ENCODE measurements around the gene PLEKHG4B. TPM values are rescaled to one million over a fixed set of nuclear protein-coding genes. Genes with fewer than 3 reads are reported as not detected.
"Not testable (repeated sequence)": the region's sequence is repeated elsewhere in the genome, so short reads cannot be mapped to it uniquely, and the experiment has no call there.

Gene PLEKHG4B
- total RNA-seq, 1 donor from 2014 or later: 0.03 TPM

DNA sequence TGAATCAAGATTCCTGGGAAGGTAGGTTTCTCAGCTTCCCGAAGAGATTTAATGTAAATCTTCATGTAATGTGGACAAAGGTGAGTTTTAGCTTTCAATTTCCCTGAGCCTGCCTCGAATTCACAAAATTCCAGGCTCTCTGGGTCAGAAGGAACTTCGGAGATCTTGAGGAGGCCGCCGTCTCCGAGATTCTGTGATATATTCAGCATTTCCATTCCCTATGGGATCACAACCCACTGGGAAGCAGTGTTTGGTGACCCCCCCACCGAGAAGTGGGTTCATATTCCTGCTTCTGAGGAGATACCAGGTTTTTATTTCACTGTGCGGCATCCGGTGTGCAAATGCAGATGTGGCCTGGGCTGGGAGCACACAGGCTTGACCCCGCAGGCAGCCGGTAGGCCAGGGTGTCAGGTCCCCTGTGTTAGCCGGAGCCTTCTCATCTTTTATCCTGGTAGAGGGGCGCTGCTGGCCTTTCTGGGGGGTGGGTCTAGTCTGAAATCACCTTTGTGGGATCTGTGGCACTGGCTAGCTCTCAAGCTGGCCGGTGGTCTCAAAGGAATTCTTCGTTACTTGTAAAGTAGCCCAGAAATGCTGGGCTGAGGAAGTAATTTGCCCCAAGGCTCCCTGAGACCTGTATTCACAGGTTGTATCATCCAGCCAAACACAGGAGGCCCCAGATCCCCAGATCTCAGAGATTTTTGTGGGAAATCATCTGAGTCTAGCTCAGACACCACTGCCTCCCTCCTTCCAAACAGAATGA lies 1.4 kb downstream of the PLEKHG4B start:
- intact Hi-C loops (cut with DNase I): no loop called here
- peak; percentile 33 for DNase-seq (ENCODE audit: low spot score)

DNA sequence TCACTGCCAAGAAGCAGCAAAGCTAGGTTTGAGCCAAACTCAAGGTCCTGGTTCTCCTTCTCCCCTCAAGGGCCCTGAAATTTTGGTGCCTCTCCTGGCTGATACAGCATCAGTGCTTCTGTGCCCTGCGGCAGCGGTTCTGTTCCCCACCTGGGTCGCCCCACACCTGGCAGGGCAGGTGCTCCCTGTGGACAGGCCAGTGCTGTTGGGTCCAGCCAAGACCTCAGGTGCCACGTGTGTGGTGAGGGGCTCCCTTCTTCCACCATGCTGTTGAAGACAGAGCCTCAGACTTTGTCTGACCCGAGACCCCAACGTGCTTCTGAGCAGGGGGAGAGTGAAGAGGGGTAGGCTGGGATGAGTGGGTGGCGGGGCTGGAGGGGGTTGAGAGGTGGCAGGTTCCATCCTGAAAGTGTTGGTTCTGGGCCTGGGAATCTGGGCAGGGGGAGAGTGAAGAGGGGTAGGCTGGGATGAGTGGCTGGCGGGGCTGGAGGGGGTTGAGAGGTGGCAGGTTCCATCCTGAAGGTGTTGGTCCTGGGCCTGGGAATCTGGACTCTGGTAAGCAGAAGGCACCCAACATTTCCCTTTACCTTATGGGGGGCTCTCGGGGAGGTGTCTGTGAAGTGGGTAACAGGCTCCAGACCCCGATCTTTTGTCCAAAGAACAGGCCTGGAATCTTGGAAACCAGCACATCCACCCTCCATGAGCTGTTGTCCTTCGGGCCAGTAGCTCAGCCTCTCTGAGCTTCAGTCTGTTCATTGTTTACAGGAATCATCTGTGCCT lies 2.3 kb downstream of the PLEKHG4B start:
- DNase-seq (ENCODE audit: low spot score): peak; percentile 70
- intact Hi-C loops (cut with DNase I): no loop called here

DNA sequence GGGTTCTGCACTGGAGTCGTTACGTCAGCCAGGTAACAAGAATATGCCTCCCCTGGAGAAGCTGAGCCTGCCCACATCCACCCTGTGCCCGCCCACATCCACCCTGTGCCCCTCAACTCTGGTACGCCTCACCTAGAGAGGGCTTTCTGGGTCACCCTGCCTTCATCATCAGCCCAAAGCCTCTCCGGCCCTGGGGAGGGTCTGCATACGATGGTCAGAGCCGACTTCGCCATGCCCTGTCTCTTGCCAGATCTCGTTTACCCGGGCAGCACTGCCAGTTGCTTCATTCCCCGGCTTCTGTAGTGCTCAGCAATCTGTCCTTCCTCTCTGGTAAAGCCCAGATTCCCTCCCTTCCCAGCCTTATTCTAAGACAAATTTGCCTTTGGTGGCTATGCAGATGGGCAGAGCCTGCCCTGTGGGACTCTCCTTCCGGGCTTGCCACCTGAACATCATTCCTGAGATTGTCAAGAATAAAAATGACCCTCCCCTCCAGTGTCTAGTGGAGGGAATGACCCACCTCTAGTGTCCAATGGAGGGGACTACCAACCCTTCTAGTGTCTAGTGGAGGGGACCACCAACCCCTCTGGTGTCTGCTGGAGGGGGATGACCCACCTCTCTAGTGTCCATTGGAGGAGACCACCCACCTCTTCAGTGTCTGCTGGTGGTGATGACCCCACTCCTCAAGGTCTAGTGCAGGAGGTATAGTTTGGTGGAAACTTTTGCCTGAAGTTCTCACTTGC lies 3.4 kb downstream of the PLEKHG4B start:
- intact Hi-C loops (cut with DNase I): no loop called here

DNA sequence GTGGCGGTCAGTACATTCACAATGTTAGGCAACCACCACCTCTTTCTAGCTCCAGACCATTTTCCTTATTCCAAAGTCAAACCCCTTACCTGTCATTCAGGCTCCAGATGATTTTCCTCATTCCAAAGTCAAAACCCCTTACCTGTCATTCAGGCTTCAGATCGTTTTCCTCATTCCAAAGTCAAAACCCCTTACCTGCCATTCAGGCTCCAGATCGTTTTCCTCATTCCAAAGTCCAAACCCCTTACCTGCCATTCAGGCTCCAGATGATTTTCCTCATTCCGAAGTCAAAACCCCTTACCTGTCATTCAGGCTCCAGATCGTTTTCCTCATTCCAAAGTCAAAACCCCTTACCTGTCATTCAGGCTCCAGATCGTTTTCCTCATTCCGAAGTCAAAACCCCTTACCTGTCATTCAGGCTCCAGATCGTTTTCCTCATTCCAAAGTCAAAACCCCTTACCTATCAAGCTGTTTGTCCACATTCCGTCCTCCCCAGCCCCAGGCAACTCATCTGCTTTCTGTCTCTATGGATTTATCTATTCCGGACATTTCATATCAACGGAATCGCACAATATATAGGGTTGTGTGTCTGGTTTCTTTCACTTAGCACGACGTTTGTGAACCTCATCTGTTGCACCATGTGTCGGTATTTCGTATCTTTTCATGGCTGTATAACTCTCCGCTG lies 5.2 kb downstream of the PLEKHG4B start:
- DNase-seq (ENCODE audit: low spot score): no peak
- intact Hi-C loops (cut with DNase I): no loop called here

More for the DNA sequence above, 3.4 kb downstream of the PLEKHG4B start:
- DNase-seq (ENCODE audit: low spot score): peak; percentile 46

DNA sequence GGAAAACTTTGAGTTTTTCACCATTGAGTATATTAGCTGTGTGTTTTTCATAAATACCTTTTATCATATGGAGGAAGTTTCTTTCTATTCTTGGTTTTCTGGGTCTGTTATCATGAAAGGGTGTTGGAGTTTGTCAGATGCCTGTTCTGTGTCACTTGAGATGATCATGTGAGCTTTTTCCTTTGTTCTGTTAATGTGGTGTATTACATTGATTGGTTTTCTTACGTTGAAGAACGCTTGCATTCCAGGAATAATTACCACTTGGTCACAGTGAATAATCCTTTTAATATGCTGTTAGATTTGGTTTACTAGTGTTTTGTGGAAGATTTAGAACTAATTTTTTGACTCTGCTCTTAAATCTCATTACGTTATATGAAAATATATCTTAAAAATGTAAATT lies 7.8 kb downstream of the PLEKHG4B start:
- no peak for DNase-seq (ENCODE audit: low spot score)
- intact Hi-C loops (cut with DNase I): no loop called here

DNA sequence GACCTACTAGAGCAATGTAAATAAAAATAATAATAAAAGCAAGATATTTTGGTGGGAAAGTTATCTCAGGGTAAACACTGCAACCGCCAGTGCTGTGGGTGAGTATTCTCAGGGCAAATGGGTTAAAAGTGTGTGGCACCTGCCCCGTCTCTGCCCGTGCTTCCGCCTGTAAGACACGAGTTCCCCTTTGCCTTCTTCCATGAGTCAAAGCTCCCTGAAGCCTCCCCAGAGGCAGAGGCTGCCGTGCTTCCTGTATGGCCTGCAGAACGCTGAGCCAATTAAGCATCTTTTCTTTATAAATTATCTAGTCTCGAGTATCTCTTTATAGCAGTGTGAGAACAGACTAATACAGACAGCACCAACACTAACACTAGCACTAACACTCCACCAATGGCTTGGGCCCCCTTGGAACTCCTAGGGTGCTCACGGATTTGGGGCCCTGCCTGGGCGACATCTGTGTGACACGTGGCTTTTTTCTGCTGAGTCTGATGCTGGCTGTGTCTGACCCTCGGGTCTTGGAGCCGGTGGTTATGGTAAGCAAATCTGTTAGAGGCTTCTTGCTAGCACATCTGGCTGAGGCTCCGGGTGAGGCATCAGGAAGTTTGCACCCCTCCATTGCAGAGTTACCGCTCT lies 10.6 kb downstream of the PLEKHG4B start:
- DNase-seq (ENCODE audit: low spot score): peak; percentile 60
- intact Hi-C loops (cut with DNase I): no loop called here

DNA sequence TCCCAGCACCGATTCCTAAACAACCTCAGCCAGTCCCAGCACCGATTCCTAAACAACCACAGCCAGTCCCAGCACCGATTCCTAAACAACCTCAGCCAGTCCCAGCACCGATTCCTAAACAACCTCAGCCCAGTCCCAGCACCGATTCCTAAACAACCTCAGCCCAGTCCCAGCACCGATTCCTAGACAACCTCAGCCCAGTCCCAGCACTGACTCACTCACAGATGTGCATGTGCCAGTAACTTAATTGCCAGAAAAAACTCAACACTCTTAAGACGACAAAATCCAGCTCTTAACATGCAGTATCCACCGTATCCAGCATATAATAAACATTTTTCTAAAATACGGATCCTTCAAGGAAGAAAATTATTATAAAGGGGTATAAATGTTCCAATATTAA lies 12.1 kb downstream of the PLEKHG4B start:
- DNase-seq (ENCODE audit: low spot score); intact Hi-C loops (cut with DNase I): not testable (repeated sequence)

DNA sequence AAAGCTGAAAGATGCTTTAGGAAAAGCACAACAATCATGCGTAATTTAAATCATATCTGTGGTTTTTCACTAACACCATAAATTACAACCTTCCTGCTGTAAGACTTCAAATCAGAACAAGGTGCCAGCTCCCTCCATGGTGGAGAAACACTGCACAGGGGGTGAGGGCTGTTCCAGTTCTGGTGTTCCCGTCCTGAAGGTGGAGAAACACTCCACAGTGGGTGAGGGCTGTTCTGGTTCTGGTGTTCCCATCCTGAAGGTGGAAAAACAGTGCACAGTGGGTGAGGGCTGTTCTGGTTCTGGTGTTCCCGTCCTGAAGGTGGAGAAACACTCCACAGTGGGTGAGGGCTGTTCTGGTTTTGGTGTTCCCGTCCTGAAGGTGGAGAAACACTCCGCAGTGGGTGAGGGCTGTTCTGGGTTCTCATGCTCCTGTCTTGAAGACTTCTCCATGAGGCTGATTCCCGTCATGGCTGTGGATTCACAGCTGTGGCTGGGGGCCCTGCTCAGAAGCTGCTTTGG lies 12.9 kb downstream of the PLEKHG4B start:
- intact Hi-C loops (cut with DNase I): no loop called here
- peak; percentile 56 for DNase-seq (ENCODE audit: low spot score)

DNA sequence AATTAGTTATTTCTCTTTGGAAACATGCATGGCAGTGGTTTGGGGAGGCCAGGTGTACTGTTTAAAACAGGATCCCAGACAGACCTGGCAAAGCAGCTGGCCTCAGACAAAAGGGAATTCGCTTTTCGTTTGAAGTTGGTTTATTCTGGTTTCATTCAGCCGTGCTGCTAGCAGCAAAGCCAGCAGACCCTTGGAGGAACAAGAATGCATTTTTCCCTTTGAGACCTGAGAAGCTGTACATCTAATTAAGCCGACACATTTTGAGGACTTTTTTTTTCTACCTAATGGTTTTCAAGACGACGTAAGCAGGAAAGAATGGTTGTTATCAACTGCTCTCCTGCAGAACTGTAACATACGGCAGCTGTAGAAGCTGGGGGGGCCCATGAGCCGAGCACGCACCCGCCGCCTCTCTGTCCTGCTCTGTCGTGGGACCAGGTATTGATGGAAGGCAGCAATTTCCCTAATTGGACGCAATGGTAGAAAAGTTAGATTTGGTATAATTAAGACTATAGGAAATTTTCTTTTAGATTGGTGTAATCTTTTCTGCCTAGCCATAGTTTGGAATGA lies 13.6 kb downstream of the PLEKHG4B start:
- intact Hi-C loops (cut with DNase I): no loop called here
- DNase-seq (ENCODE audit: low spot score): no peak

DNA sequence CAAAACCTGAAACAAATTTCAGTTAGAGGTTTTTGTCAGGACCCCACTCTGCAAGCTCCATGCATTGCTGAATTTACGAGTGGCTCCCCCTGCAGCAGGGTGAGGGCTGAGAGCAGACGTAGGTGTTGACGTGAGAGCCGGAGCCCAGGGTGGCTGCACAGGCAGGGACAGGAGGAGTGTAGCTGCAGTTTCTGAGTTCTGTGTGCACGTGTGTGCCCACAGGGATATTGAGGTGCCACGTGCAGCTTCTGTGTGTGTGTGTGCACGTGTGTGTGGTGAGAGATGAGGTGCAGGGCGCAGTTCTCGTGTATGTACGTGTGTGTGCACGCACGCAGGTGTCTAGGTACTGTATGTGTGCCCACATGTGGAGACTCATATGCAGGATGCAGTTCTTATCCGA lies 14.6 kb downstream of the PLEKHG4B start:
- DNase-seq (ENCODE audit: low spot score): peak; percentile 39
- intact Hi-C loops (cut with DNase I): no loop called here

DNA sequence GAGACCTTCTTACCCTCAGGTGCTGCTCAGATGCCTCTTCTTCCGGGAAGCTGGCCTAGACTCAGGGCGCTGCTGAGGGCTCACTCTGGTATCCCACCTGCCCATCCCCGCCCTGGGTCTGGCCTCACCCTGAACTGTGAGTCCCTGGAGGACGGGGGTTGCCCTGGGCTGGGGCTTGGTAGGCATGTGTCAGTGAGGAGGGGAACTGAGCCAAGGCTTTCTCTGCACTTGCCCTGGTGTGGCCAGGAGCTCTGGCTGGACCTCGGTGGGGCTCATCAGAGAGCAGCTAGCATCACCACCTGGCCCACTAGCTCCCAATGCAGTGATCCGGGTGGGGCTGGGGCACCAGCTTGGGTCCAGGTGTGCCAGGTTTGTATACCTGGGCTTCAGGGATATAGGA lies 15.6 kb downstream of the PLEKHG4B start:
- intact Hi-C loops (cut with DNase I): no loop called here
- DNase-seq (ENCODE audit: low spot score): no peak

DNA sequence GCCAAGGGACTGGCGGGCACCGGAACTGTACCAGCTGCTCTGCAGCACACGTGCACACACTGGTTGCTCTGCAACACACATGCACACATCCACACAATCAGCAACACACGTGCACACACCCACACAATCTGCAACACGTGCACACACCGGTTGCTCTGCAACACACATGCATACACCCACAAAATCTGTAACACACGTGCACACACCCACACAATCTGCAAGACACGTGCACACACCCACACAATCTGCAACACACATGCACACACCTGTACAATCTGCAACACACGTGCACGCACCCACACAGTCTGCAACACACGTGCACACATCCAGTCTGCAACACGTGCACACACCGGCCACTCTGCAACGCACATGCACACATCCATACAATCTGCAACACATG lies 17.9 kb downstream of the PLEKHG4B start:
- peak; percentile 19 for DNase-seq (ENCODE audit: low spot score)
- intact Hi-C loops (cut with DNase I): no loop called here

DNA sequence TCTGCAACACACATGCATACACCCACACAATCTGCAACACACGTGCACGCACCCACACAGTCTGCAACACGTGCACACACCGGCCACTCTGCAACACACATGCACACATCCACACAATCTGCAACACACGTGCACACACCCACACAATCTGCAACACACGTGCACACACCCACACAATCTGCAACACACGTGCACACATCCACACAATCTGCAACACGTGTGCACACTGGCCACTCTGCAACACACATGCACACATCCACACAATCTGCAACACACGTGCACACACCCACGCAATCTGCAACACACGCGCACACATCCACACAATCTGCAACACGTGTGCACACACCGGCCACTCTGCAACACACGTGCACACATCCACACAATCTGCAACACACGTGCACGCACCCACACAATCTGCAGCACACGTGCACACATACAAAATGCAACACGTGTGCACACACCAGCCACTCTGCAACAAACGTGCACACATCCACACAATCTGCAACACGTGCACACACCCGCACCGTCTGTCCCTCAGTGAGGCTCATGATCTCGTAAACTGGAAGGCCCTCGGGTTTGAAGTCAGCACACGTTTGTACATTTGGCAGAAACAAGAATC lies 18.4 kb downstream of the PLEKHG4B start:
- intact Hi-C loops (cut with DNase I): no loop called here
- DNase-seq (ENCODE audit: low spot score): peak; percentile 39

DNA sequence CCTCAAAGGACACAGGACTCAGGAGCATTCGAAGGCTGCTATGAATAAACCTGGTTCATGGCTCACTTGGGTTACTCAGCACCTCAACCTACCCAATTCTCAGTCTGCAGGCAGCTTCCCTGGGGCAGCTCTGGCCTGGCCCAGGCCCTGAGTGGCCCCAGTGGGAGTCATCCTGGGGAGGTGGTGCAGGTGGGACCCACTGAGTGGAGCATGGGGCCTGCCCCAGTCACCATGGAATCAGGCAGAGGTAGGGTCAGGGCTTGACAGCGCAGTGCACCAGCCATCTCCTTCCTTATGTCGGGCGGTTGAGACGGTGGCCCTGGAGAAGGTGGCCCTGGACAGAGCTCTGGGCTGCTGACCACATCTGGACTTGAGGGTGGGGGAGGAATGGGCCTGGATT lies 19.2 kb downstream of the PLEKHG4B start:
- intact Hi-C loops (cut with DNase I): no loop called here
- DNase-seq (ENCODE audit: low spot score): peak; percentile 53

DNA sequence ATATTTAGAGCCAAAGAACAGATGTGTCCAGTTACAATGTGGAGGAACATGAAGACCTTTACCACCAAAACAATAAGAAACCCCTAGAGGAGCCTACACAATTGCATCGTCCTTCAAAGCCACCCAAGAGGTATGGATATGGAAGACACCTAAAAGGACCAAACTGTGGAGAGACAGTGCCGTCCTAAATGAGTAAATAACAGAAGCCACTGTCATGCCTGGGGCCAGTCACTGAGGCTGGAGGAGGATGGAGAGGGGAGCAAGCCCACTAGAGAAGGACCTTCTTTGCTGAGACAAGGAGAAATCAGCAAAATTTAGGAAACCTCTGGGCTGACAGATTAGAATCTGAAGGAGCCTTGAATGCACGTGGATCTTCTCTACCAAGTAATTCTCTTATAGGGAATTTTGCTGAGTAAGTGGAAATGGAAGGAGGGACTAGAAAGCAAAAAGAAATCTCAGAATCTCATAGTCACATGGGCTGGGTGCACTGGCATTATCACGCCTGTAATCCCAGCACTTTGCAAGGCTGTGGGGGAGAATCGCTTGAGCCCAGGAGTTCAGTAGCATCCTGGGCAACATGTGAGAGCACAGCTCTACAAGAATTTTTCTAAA lies 27.6 kb downstream of the PLEKHG4B start:
- intact Hi-C loops (cut with DNase I): no loop called here

DNA sequence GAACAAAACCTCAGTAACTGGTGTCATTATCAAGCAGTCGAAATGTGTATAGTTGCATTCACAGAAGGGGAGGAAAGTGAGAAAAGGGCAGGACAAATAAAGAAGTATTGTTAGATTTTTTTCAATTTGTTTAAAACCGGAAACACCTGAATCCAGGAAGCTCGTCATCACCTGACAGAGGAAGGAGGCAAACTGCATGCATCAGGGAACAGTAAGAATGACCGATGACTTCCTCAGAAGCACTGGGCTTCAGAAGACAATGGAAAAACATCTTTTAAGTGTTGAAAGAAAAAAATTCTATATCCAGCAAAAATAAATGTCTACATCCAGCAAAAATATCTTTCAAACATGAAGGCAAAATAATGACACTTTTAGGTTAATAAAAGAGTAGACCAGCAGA lies 29.5 kb downstream of the PLEKHG4B start:
- no peak for DNase-seq (ENCODE audit: low spot score)
- intact Hi-C loops (cut with DNase I): no loop called here

More for the DNA sequence above, 27.6 kb downstream of the PLEKHG4B start:
- no peak for DNase-seq (ENCODE audit: low spot score)

DNA sequence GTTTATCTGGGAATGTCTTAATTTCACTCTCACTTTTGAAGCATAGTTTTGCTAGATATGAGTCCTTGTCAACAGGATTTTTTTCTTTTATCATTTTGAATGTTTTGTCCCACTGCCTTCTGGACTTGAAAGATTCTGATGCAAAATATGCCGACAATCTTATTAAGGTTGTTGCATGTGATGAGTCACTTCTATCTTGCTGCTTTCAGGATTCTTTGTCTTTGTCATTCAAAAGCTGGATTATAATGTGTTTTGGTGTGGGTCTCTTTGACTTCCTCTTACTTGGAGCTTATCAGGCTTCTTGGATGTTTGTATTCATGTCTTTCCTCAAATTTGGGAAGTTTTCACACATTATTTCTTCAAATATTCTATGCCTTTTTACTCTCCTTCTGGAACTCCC lies 33.8 kb downstream of the PLEKHG4B start:
- DNase-seq (ENCODE audit: low spot score): no peak
- intact Hi-C loops (cut with DNase I): no loop called here

DNA sequence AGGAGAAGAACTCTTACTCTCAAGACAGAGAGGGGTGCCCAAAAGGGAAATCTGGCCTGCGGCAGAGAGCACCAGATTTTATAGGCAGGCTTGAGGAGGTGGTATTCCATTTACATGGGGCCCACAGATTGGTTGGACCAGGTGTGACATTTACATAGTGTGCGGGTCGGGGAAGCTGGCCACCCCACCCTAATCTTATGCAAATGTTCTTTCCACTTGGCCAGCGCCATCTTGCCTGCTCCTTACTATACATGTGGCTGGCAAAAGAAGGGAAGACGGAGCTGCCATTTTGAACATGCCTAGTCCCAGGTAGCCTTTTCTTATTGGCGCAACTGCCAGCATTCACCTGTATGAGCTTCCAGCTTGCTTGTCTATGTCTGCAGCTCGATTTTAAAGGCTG lies 34.8 kb downstream of the PLEKHG4B start:
- no peak for DNase-seq (ENCODE audit: low spot score)
- intact Hi-C loops (cut with DNase I): no loop called here
